Neuron (in vitro differentiated cells): ENCODE data around the gene IPO8.

ENCODE experiments used
- H2AFZ ChIP-seq: one replicate; pipeline ENCODE4 v1.6.1; 2013; ENCODE audit warnings: low read depth, mild to moderate bottlenecking, inconsistent platforms, low read length, moderate library complexity
- H3K27me3 ChIP-seq: one replicate; pipeline ENCODE4 v1.6.1; 2013; ENCODE audit warnings: low read length; ENCODE audit not compliant: insufficient read depth
- H3K36me3 ChIP-seq: one replicate; pipeline ENCODE4 v1.6.1; 2013; ENCODE audit warnings: low read length; ENCODE audit not compliant: insufficient read depth
- H3K4me1 ChIP-seq: one replicate; pipeline ENCODE4 v1.6.1; 2013; ENCODE audit warnings: low read length; ENCODE audit not compliant: insufficient read depth
- H3K4me3 ChIP-seq: 2 replicates; pipeline ENCODE4 v1.5.1; 2013; ENCODE audit warnings: mild to moderate bottlenecking, low read length, moderate library complexity
- H3K9me3 ChIP-seq: one replicate; pipeline ENCODE4 v1.6.1; 2013; ENCODE audit warnings: low read length

The IPO8 gene

DNA sequence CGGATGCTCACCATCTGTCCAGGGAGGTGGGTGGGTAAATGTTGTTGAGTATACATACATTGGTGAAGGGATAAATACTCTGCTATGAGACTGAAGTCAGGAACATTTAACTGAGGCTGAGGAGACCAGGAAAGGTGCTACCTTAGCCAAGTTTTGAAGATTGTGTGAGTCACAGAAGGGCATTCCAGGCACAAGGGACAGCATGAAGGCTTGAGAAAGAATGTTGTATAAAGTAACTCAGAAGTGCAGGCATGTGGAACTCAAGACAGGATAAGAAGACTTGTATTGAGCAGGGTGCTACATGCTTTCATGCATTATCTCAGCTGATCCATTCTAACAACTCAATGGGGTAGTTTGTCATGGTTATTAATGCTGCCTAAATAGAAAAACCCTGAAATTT, 112.7 kb downstream of the IPO8 start:
- Histone ChIP-seq H2AFZ (no peak overlapping the region), H3K4me3 (no peak overlapping the region), H3K9me3 (no peaks in the 10 kb centered on the region), H3K27me3 (no peaks in the 10 kb centered on the region), H3K36me3 (no peaks in the 10 kb centered on the region), H3K4me1 (no peaks in the 10 kb centered on the region)

GRCh38 chr12:30580344-30580743, 115.3 kb downstream of the IPO8 start:
- Histone ChIP-seq H3K36me3 (no peaks in the 10 kb centered on the region), H3K4me1 (no peaks in the 10 kb centered on the region), H3K4me3 (no peak overlapping the region), H3K27me3 (no peaks in the 10 kb centered on the region), H2AFZ (no peak overlapping the region), H3K9me3 (no peaks in the 10 kb centered on the region)
